GM12878 (cell line): Measurements from ENCODE around the gene POFUT2. TPM values are rescaled to one million over a fixed set of nuclear protein-coding genes. Genes with fewer than 3 reads are reported as not detected.

Experiments used
- ATAC-seq: fragments of 200-7000 bp; cut with Tn5 transposase; 3 replicates; pipeline ENCODE4 v1.9.1; 2020; ENCODE audit warnings: mild to moderate bottlenecking, moderate library complexity
- BruUV-seq: library from RNA; stranded (reverse); fragments of 400-500 nt; replicated peaks from 2 replicates; lab custom pipeline; 2021; lab: Mats Ljungman, UMichigan
- CTCF ChIA-PET: fragments of 300-600 bp; sonication (Branson Sonifier 250); formaldehyde crosslinking; extraction: SDS; loops from one replicate; lab custom pipeline; 2021; ENCODE audit warnings: inconsistent platforms; lab: Yijun Ruan, JAX
- POLR2A ChIA-PET: fragments of 350-600 bp; formaldehyde crosslinking; extraction: SDS; loops from one replicate; lab custom pipeline; 2021; ENCODE audit warnings: inconsistent platforms; lab: Charles Lee
- RAD21 ChIA-PET: fragments of 300-600 bp; sonication (Branson Sonifier 250); formaldehyde crosslinking; loops from one replicate; lab custom pipeline; 2023; ENCODE audit warnings: antibody characterized with exemption; ENCODE audit not compliant: unreplicated experiment; lab: Charles Lee
- SMC1A ChIA-PET: fragments of 300-600 bp; sonication (Branson Sonifier 250); formaldehyde crosslinking; loops from one replicate; lab custom pipeline; 2023; ENCODE audit not compliant: unreplicated experiment, uncharacterized antibody; lab: Charles Lee
- DNase-seq: peaks from one replicate; pipeline ENCODE4 v3.0.0-alpha.2; 2011; ENCODE audit warnings: low read depth, low spot score
- FAIRE-seq: peaks from 3 replicates; lab custom pipeline; 2011; peaks lifted over from hg19 to GRCh38; lab: Jason Lieb, UNC
- H2AFZ ChIP-seq: 2 replicates; pipeline ENCODE4 v1.6.0; 2011; ENCODE audit warnings: low read depth, low read length, control low read depth; ENCODE audit not compliant: control insufficient read depth
- H3K27ac ChIP-seq: 2 replicates; pipeline ENCODE4 v1.5.1; 2011; ENCODE audit warnings: control low read depth; ENCODE audit not compliant: control insufficient read depth, insufficient read depth
- H3K27me3 ChIP-seq, 2 experiments: replicated peaks in 1 of 2; 2 replicates each; pipeline versions ENCODE4 v1.6.0 to v1.6.1; 2011; ENCODE audit warnings: low read length in 1 of 2; ENCODE audit not compliant: control insufficient read depth in 2 of 2, insufficient read depth in 2 of 2
- H3K36me3 ChIP-seq, 2 experiments: 2 replicates each; pipeline ENCODE4 v1.5.1; 2011; ENCODE audit warnings: low read length in 1 of 2; ENCODE audit not compliant: control insufficient read depth in 2 of 2, insufficient read depth in 2 of 2
- H3K4me1 ChIP-seq: 2 replicates; pipeline ENCODE4 v1.6.1; 2011; ENCODE audit warnings: mild to moderate bottlenecking, low read length, moderate library complexity, mixed read lengths; ENCODE audit not compliant: control insufficient read depth, insufficient read depth
- H3K4me2 ChIP-seq: 2 replicates; pipeline ENCODE4 v1.6.0; 2011; ENCODE audit warnings: control low read depth; ENCODE audit not compliant: control insufficient read depth, insufficient read depth
- H3K4me3 ChIP-seq: fragments of 200-600 bp; sonication (generic); 2 replicates; pipeline ENCODE4 v1.5.1; 2016
- H3K79me2 ChIP-seq: 2 replicates; pipeline ENCODE4 v1.6.0; 2011; ENCODE audit warnings: low read length; ENCODE audit not compliant: control insufficient read depth, insufficient read depth
- H3K9ac ChIP-seq: 2 replicates; pipeline ENCODE4 v1.8.0; 2011; ENCODE audit warnings: low read length, control low read depth, mixed read lengths; ENCODE audit not compliant: control insufficient read depth, insufficient read depth
- H3K9me3 ChIP-seq: replicated peaks from 3 replicates; pipeline ENCODE4 v1.5.1; 2011; ENCODE audit warnings: mild to moderate bottlenecking, low read length; ENCODE audit not compliant: control insufficient read depth, insufficient read depth
- H4K20me1 ChIP-seq: 2 replicates; pipeline ENCODE4 v1.6.0; 2011; ENCODE audit not compliant: control insufficient read depth, insufficient read depth
- BACH1 ChIP-seq: fragments of 450-650 bp; IDR thresholded peaks from 2 replicates; pipeline ENCODE4 v1.6.1; 2017; ENCODE audit warnings: mild to moderate bottlenecking, borderline replicate concordance
- CBX3 ChIP-seq: fragments of 200-600 bp; sonication (generic); IDR thresholded peaks from 2 replicates; pipeline ENCODE4 v1.6.1; 2016; ENCODE audit warnings: low read depth, borderline replicate concordance
- CHD2 ChIP-seq: IDR thresholded peaks from 2 replicates; pipeline ENCODE4 v1.6.1; 2011; ENCODE audit warnings: low read depth, low read length, improper control_type of control experiment, borderline replicate concordance
- MEF2A ChIP-seq: IDR thresholded peaks from 2 replicates; pipeline ENCODE4 v1.6.1; 2011; ENCODE audit warnings: low read depth, mild to moderate bottlenecking, low read length, moderate library complexity; ENCODE audit not compliant: insufficient read depth
- MXI1 ChIP-seq: fragments of 150-350 bp; IDR thresholded peaks from 2 replicates; pipeline ENCODE4 v1.6.1; 2011; ENCODE audit warnings: low read depth, mild to moderate bottlenecking, inconsistent platforms, low read length, improper control_type of control experiment
- TCF7 ChIP-seq: IDR thresholded peaks from 2 replicates; pipeline ENCODE4 v1.6.1; 2014; ENCODE audit warnings: antibody characterized with exemption, borderline replicate concordance
- ZNF217 ChIP-seq: fragments of 450-650 bp; IDR thresholded peaks from 2 replicates; pipeline ENCODE4 v1.6.1; 2017; ENCODE audit warnings: antibody characterized with exemption, mild to moderate bottlenecking
- WGBS: methylation state at CpG from one replicate; pipeline ENCODE4 v1.1.6; 2016; ENCODE audit warnings: low lambda C conversion rate; ENCODE audit not compliant: insufficient replicate concordance, insufficient coverage; ENCODE audit errors: missing lambda C conversion rate; 5-methylcytosine and 5-hydroxymethylcytosine counted together
- in situ Hi-C: fragments of 300-500 bp; cut with MboI; formaldehyde crosslinking; loops from 9 replicates; pipeline ENCODE4 v1.14.3; 2018; ENCODE audit warnings: mixed read lengths
- intact Hi-C: fragments of 100-400 bp; cut with micrococcal nuclease; formaldehyde crosslinking; loops from one replicate; pipeline ENCODE4 v1.14.2; 2022; ENCODE audit not compliant: unreplicated experiment
- polyA plus RNA-seq, 11 experiments: library from polyadenylated mRNA; depleted of rRNA in 4 of 11; unstranded in 6 of 11; stranded (reverse) in 5 of 11; fragments of >200 nt; fragmentation: Nextera tagmentation in 4 of 11; fragmentation: Illumina TruSeq in 1 of 11; extraction: Ambion mirVana in 4 of 11; extraction: Trizol in 1 of 11; gene quantifications; 1 replicate in 1 of 11; 2 replicates in 10 of 11; pipeline versions ENCODE4 v1.2.1 to v1.2.3, GENCODE V29; 2011 to 2016; ENCODE audit warnings: inconsistent platforms in 2 of 11, missing spikeins in 2 of 11, low read depth in 1 of 11
- total RNA-seq, 4 experiments: library from RNA; depleted of rRNA in 3 of 4; stranded (reverse); fragments of >200 nt in 3 of 4; fragmentation: Illumina TruSeq in 1 of 4; extraction: Trizol in 1 of 4; gene quantifications; 2 replicates each; pipeline versions ENCODE4 v1.2.1 to v1.2.3, GENCODE V29; 2013 to 2021
- TF ChIP-seq, protein P1 (sequence below): IDR thresholded peaks from 2 replicates; pipeline ENCODE4 v1.6.1; 2012; ENCODE audit warnings: low read depth, low read length, improper control_type of control experiment
- TF ChIP-seq, protein P2 (sequence below): IDR thresholded peaks from 2 replicates; pipeline ENCODE4 v1.6.1; 2011; ENCODE audit warnings: borderline replicate concordance, low read depth, mild to moderate bottlenecking, moderate library complexity, mixed read lengths, low read length; ENCODE audit not compliant: insufficient read depth; ENCODE audit errors: extremely low read length
- TF ChIP-seq, protein P3 (sequence below): fragments of 450-650 bp; IDR thresholded peaks from 2 replicates; pipeline ENCODE4 v1.6.1; 2016; ENCODE audit warnings: mild to moderate bottlenecking, moderate library complexity, borderline replicate concordance

Gene POFUT2
- total and polyA plus RNA-seq, 10 of the 15 experiments (the other 5 are each of a cell fraction or from before 2014, with no cell fraction given): 1.2 to 15.1 (median 6.8) TPM

DNA sequence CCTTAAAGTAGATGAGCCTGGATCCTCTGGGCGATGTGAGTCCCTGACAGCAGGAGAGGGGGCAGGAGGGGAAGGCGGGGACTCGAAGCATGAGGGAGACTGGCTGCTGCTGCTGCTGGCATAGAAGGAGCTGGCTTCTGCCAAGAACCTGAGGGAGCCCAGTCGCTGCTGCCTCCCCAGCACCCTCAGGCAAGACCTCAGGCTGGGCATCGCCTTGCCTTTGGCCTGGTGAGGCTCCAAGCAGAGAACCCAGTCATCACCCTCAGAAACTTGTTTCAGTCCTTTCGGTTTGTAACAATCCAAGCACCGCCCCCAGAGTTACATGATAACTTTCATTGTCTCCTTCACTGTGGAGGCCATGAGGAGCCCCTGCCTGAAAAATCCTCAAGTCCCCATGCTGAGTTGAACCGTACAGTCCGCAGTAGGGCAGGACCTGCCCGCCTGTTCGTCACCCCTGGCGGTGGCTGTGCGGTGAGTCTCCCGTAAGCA is 38.8 kb downstream of the POFUT2 start:
- Histone ChIP-seq H3K4me3 (no peak overlapping the region), H3K36me3 (no peaks in the 10 kb centered on the region), H3K4me2 (no peak overlapping the region), H3K4me1 (no peaks in the 10 kb centered on the region), H3K27ac (no peak overlapping the region), H3K27me3 (no peaks in the 10 kb centered on the region), H4K20me1 (no peaks in the 10 kb centered on the region), H3K79me2 (no peaks in the 10 kb centered on the region), H2AFZ (no peak overlapping the region), H3K9me3 (no peaks in the 10 kb centered on the region; the same call in 2 of the 3 replicates), H3K9ac (no peak overlapping the region)
- intact Hi-C loops (no loop called here), in situ Hi-C loops (no loop called here)
- POLR2A ChIA-PET: no interaction called here
- SMC1A ChIA-PET: interaction anchor here (1.3 kb wide), 1 partner anchor 10 kb away, joined by 3 read pairs; no protein-coding TSS in a partner anchor
- ATAC-seq (no peak), DNase-seq (no peak), FAIRE-seq (no peak)
- RAD21 ChIA-PET: no interaction called here
- 48% methylated on average over 14 of the region's 14 CpGs for WGBS
- CTCF ChIA-PET: interaction anchor here (0.7 to 1.7 kb wide), 2 partner anchors 97 to 110 kb away, joined by 3 to 7 read pairs; no protein-coding TSS in a partner anchor
- no peak for TF ChIP-seq MEF2A
- no TSS peak for BruUV-seq

GRCh38 chr21:45248301-45248892 is 39.3 kb downstream of the POFUT2 start:
- intact Hi-C loops: no loop called here
- 77% methylated on average over 13 of the region's 13 CpGs for WGBS
- TF ChIP-seq CBX3 (no peak), CHD2 (no peak), BACH1 (no peak), ZNF217 (no peak), MXI1 (no peak), TCF7 (no peak)
- TF ChIP-seq, protein P1, sequence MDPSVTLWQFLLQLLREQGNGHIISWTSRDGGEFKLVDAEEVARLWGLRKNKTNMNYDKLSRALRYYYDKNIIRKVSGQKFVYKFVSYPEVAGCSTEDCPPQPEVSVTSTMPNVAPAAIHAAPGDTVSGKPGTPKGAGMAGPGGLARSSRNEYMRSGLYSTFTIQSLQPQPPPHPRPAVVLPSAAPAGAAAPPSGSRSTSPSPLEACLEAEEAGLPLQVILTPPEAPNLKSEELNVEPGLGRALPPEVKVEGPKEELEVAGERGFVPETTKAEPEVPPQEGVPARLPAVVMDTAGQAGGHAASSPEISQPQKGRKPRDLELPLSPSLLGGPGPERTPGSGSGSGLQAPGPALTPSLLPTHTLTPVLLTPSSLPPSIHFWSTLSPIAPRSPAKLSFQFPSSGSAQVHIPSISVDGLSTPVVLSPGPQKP: no peak
- TF ChIP-seq, protein P2, sequence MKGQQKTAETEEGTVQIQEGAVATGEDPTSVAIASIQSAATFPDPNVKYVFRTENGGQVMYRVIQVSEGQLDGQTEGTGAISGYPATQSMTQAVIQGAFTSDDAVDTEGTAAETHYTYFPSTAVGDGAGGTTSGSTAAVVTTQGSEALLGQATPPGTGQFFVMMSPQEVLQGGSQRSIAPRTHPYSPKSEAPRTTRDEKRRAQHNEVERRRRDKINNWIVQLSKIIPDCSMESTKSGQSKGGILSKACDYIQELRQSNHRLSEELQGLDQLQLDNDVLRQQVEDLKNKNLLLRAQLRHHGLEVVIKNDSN: no peak
- TF ChIP-seq, protein P3, sequence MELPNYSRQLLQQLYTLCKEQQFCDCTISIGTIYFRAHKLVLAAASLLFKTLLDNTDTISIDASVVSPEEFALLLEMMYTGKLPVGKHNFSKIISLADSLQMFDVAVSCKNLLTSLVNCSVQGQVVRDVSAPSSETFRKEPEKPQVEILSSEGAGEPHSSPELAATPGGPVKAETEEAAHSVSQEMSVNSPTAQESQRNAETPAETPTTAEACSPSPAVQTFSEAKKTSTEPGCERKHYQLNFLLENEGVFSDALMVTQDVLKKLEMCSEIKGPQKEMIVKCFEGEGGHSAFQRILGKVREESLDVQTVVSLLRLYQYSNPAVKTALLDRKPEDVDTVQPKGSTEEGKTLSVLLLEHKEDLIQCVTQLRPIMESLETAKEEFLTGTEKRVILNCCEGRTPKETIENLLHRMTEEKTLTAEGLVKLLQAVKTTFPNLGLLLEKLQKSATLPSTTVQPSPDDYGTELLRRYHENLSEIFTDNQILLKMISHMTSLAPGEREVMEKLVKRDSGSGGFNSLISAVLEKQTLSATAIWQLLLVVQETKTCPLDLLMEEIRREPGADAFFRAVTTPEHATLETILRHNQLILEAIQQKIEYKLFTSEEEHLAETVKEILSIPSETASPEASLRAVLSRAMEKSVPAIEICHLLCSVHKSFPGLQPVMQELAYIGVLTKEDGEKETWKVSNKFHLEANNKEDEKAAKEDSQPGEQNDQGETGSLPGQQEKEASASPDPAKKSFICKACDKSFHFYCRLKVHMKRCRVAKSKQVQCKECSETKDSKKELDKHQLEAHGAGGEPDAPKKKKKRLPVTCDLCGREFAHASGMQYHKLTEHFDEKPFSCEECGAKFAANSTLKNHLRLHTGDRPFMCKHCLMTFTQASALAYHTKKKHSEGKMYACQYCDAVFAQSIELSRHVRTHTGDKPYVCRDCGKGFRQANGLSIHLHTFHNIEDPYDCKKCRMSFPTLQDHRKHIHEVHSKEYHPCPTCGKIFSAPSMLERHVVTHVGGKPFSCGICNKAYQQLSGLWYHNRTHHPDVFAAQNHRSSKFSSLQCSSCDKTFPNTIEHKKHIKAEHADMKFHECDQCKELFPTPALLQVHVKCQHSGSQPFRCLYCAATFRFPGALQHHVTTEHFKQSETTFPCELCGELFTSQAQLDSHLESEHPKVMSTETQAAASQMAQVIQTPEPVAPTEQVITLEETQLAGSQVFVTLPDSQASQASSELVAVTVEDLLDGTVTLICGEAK: no peak

More at GRCh38 chr21:45248301-45248892, 39.3 kb downstream of the POFUT2 start:
- no peaks in the 10 kb centered on the region for H3K36me3 ChIP-seq
- POLR2A ChIA-PET: no interaction called here
- no peaks in the 10 kb centered on the region for H3K79me2 ChIP-seq
- no peaks in the 10 kb centered on the region for H3K27me3 ChIP-seq
- H3K27ac ChIP-seq: no peak overlapping the region
- RAD21 ChIA-PET: no interaction called here
- no peak overlapping the region for H3K4me3 ChIP-seq
- H4K20me1 ChIP-seq: no peaks in the 10 kb centered on the region
- CTCF ChIA-PET: interaction anchor here (0.7 to 1.7 kb wide), 2 partner anchors 97 to 110 kb away, joined by 3 to 7 read pairs; no protein-coding TSS in a partner anchor
- in situ Hi-C loops: no loop called here
- DNase-seq (no peak), ATAC-seq (no peak), FAIRE-seq (no peak)
- H2AFZ ChIP-seq: no peak overlapping the region
- no TSS peak for BruUV-seq
- no peaks in the 10 kb centered on the region for H3K4me1 ChIP-seq
- no peak overlapping the region for H3K4me2 ChIP-seq
- no peaks in the 10 kb centered on the region; the same call in 2 of the 3 replicates for H3K9me3 ChIP-seq
- SMC1A ChIA-PET: interaction anchor here (0.6 to 1.3 kb wide), 2 partner anchors 11 to 22 kb away, joined by 3 read pairs; no protein-coding TSS in a partner anchor
- no peak overlapping the region for H3K9ac ChIP-seq
